GM23248 (cell line): ENCODE data around the gene IPO4. TPM values are rescaled to one million over a fixed set of nuclear protein-coding genes. Genes with fewer than 3 reads are reported as not detected.

ENCODE experiments used
- DNase-seq: peaks from one replicate; pipeline ENCODE4 v3.0.0-alpha.2; 2015
- H2AFZ ChIP-seq: fragments of 200-600 bp; sonication (generic); 2 replicates; pipeline ENCODE4 v1.6.1; 2016; ENCODE audit warnings: antibody characterized with exemption
- H3F3A ChIP-seq: fragments of 200-600 bp; sonication (generic); 2 replicates; pipeline ENCODE4 v1.6.1; 2016; ENCODE audit warnings: mild to moderate bottlenecking, antibody characterized with exemption, mixed run types; ENCODE audit not compliant: insufficient read depth
- H3K27ac ChIP-seq: fragments of 200-600 bp; sonication (generic); 2 replicates; pipeline ENCODE4 v1.5.1; 2016; ENCODE audit warnings: mild to moderate bottlenecking
- H3K27me3 ChIP-seq: fragments of 200-600 bp; sonication (generic); replicated peaks from 2 replicates; pipeline ENCODE4 v1.6.1; 2016; ENCODE audit warnings: mild to moderate bottlenecking; ENCODE audit not compliant: insufficient read depth
- H3K36me3 ChIP-seq: fragments of 200-600 bp; sonication (generic); 2 replicates; pipeline ENCODE4 v1.6.1; 2016; ENCODE audit warnings: low read depth, mild to moderate bottlenecking
- H3K4me1 ChIP-seq: fragments of 200-600 bp; sonication (generic); 2 replicates; pipeline ENCODE4 v1.6.1; 2016; ENCODE audit warnings: mild to moderate bottlenecking; ENCODE audit not compliant: insufficient read depth
- H3K4me2 ChIP-seq: fragments of 200-600 bp; sonication (generic); one replicate; pipeline ENCODE4 v1.6.1; 2016; ENCODE audit warnings: mild to moderate bottlenecking; ENCODE audit not compliant: unreplicated experiment
- H3K4me3 ChIP-seq: fragments of 200-600 bp; sonication (generic); 2 replicates; pipeline ENCODE4 v1.5.1; 2016; ENCODE audit warnings: mild to moderate bottlenecking
- H3K79me2 ChIP-seq: fragments of 200-600 bp; sonication (generic); 2 replicates; pipeline ENCODE4 v1.6.1; 2016; ENCODE audit warnings: mild to moderate bottlenecking; ENCODE audit not compliant: insufficient read depth
- H3K9ac ChIP-seq: fragments of 200-600 bp; sonication (generic); 2 replicates; pipeline ENCODE4 v1.6.1; 2016; ENCODE audit warnings: mild to moderate bottlenecking
- H3K9me2 ChIP-seq: fragments of 200-600 bp; sonication (generic); 2 replicates; pipeline ENCODE4 v1.6.1; 2016; ENCODE audit warnings: mixed run types, mild to moderate bottlenecking, moderate library complexity; ENCODE audit not compliant: insufficient read depth
- H3K9me3 ChIP-seq: fragments of 200-600 bp; sonication (generic); one replicate; pipeline ENCODE4 v1.6.1; 2017; ENCODE audit warnings: low read depth
- H4K20me1 ChIP-seq: fragments of 200-600 bp; sonication (generic); 2 replicates; pipeline ENCODE4 v1.6.0; 2016; ENCODE audit not compliant: insufficient read depth
- EZH2 ChIP-seq: fragments of 200-600 bp; sonication (generic); IDR thresholded peaks from 2 replicates; pipeline ENCODE4 v1.6.1; 2018; ENCODE audit warnings: antibody characterized with exemption, mild to moderate bottlenecking; ENCODE audit not compliant: insufficient read depth, poor library complexity, severe bottlenecking
- EZH2phosphoT487 ChIP-seq: fragments of 200-600 bp; sonication (generic); IDR thresholded peaks from 2 replicates; pipeline ENCODE4 v1.6.1; 2018; ENCODE audit warnings: antibody characterized with exemption, moderate library complexity, mild to moderate bottlenecking, low read depth; ENCODE audit not compliant: insufficient read depth
- WGBS, 2 experiments: methylation state at CpG; one replicate each; pipeline ENCODE4 v1.1.6; 2015 to 2017; ENCODE audit warnings: low lambda C conversion rate in 2 of 2, low coverage in 1 of 2; ENCODE audit errors: missing lambda C conversion rate in 2 of 2; 5-methylcytosine and 5-hydroxymethylcytosine counted together
- in situ Hi-C: fragments of 300-500 bp; cut with MboI; formaldehyde crosslinking; loops from 2 replicates; pipeline ENCODE4 v1.15.0; 2020
- polyA plus RNA-seq: library from polyadenylated mRNA; unstranded; fragments of >200 nt; fragmentation: Nextera tagmentation; extraction: Ambion mirVana; gene quantifications from 2 replicates; pipeline ENCODE4 v1.2.1, GENCODE V29; 2016
- total RNA-seq: library from RNA; depleted of rRNA; stranded (reverse); fragments of >200 nt; shearing (Covaris generic); gene quantifications from 2 replicates; pipeline ENCODE4 v1.2.3, GENCODE V29; 2014

Gene IPO4
- total and polyA plus RNA-seq, 2 experiments from 2014 or later = 33.6 to 58.3 TPM

DNA sequence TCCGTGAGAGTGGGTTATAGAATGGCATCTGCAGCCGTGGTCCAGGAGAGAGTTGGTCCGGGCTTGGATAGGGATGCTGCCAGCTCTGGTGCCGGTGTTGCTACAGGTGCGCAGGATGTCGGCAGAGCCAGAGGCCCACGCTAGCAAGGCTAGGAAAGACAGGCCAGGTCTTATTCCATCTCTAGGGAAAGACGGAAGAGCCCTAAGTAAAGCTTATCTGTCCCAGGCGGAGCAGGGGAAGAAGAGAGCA, 53.1 kb downstream of the IPO4 start:
- H3K27me3 ChIP-seq = no peaks in the 10 kb centered on the region

DNA sequence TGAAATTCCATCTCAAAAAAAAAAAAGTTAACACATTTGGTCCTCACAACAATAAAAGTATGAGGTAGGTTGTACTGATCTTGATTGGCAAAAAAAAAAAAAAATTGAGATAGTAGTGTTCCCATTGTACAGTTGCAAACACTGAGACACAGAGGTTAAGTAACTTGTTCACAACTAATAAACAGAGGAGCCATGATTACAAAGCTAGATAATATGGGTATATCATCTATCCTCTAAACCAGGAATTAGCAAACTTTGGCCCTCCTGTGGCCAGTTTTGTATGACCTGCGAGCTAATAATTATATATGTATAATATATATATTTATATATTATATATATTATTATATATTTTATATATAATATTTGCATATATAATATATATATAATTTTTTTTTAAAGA, 54.9 kb downstream of the IPO4 start:
- no peaks in the 10 kb centered on the region for H4K20me1 ChIP-seq
- H3K9me2 ChIP-seq = no peaks in the 10 kb centered on the region
- H3K27ac ChIP-seq = no peak overlapping the region
- no peak overlapping the region for H2AFZ ChIP-seq
- H3K9me3 ChIP-seq = no peaks in the 10 kb centered on the region
- no peak overlapping the region for H3K9ac ChIP-seq
- no peaks in the 10 kb centered on the region for H3F3A ChIP-seq
- no peak overlapping the region for H3K4me3 ChIP-seq
- H3K79me2 ChIP-seq = peaks cover 25% of the 10 kb centered on the region
- H3K4me1 ChIP-seq = peaks cover 4% of the 10 kb centered on the region; the same call in 1 of the 2 replicates
- H3K27me3 ChIP-seq = no peaks in the 10 kb centered on the region
- peaks cover 8% of the 10 kb centered on the region; the same call in 1 of the 2 replicates for H3K36me3 ChIP-seq
- 100% methylated on average over 1 of the region's 1 CpG for WGBS, 2 experiments
- no peak overlapping the region for H3K4me2 ChIP-seq
- DNase-seq = no peak
- no peak for TF ChIP-seq EZH2phosphoT487
- no peak for TF ChIP-seq EZH2
- in situ Hi-C loops = no loop called here

More for the DNA sequence above, 53.1 kb downstream of the IPO4 start:
- no peak for DNase-seq
- no peak overlapping the region for H3K27ac ChIP-seq
- H3K4me3 ChIP-seq = peak overlapping the region; percentile 90
- H3K36me3 ChIP-seq = peaks cover 12% of the 10 kb centered on the region; the same call in 1 of the 2 replicates
- no peaks in the 10 kb centered on the region for H4K20me1 ChIP-seq
- no peak for TF ChIP-seq EZH2phosphoT487
- no peak for TF ChIP-seq EZH2
- peak overlapping the region; percentile 93 for H3K9ac ChIP-seq
- in situ Hi-C loops = no loop called here
- no peaks in the 10 kb centered on the region for H3K9me3 ChIP-seq
- H2AFZ ChIP-seq = peak overlapping the region; percentile 95
- no peaks in the 10 kb centered on the region; the same call in 1 of the 2 replicates for H3F3A ChIP-seq
- WGBS, 2 experiments = 1 to 2% methylated on average over 9 of the region's 9 CpGs
- H3K79me2 ChIP-seq = peaks cover 41% of the 10 kb centered on the region
- no peaks in the 10 kb centered on the region for H3K9me2 ChIP-seq
- peak overlapping the region; percentile 80 for H3K4me2 ChIP-seq
- peaks cover 12% of the 10 kb centered on the region; the same call in 1 of the 2 replicates for H3K4me1 ChIP-seq

DNA sequence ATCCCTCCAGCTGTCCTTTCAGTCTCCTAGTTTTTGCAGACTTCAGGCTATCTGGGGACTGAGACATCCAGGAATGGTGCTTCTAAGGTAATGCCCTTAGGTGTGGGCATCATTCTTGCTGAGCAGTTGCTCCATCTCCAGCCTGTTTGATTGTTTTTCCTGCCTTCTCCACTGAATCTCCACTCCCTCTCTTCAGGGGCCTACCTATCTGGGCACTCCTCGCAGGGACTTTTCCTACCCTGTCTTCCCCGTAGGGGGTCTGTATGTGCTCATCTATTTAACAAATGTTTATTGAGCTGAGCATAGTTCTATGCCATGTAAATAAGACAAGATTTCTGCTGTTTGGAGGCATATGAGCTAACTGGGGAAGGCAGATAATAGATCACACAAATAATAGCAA, 55.6 kb downstream of the IPO4 start:
- in situ Hi-C loops = no loop called here
- Histone ChIP-seq H3K9me3 (no peaks in the 10 kb centered on the region), H3K27me3 (no peaks in the 10 kb centered on the region), H3K4me3 (no peak overlapping the region), H3K9ac (no peak overlapping the region), H3K9me2 (no peaks in the 10 kb centered on the region), H3F3A (no peaks in the 10 kb centered on the region), H3K79me2 (peaks cover 17% of the 10 kb centered on the region), H3K36me3 (peaks cover under 1% of the 10 kb centered on the region; the same call in 1 of the 2 replicates), H3K4me2 (no peak overlapping the region), H2AFZ (no peak overlapping the region), H3K4me1 (peaks cover 4% of the 10 kb centered on the region; the same call in 1 of the 2 replicates), H3K27ac (no peak overlapping the region), H4K20me1 (no peaks in the 10 kb centered on the region)
- no peak for DNase-seq
- WGBS, 2 experiments = 93 to 98% methylated on average over 2 of the region's 2 CpGs
- TF ChIP-seq EZH2phosphoT487 (no peak), EZH2 (no peak)

DNA sequence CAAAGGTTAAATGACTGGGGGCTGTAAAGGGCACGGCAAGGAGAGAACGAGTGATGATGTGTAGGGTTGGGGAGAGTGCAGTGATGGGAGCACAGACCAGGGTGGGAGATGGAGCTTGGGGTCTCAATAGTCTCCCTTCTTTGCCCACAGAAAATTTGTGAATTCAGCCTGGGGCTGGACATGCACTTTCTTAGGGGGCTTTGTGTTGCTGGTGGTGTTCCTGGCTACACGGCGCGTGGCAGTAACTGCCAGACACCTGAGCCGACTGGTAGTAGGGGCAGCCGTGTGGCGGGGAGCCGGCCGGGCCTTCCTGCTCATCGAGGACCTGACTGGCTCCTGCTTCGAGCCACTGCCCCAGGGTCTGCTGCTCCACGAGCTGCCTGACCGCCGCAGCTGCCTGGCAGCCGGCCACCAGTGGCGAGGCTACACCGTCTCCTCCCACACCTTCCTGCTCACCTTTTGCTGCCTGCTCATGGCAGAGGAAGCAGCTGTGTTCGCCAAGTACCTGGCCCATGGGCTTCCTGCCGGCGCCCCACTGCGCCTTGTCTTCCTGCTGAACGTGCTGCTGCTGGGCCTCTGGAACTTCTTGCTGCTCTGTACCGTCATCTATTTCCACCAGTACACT, 56.4 kb downstream of the IPO4 start:
- 92 to 93% methylated on average over 24 of the region's 24 CpGs for WGBS, 2 experiments
- Histone ChIP-seq H3K4me2 (no peak overlapping the region), H2AFZ (no peak overlapping the region), H3K9me3 (no peaks in the 10 kb centered on the region), H3K4me3 (no peak overlapping the region), H3K36me3 (no peaks in the 10 kb centered on the region), H3K4me1 (peaks cover 4% of the 10 kb centered on the region; the same call in 1 of the 2 replicates), H3F3A (no peaks in the 10 kb centered on the region), H3K79me2 (peaks cover 12% of the 10 kb centered on the region), H3K9ac (no peak overlapping the region), H4K20me1 (no peaks in the 10 kb centered on the region), H3K27me3 (no peaks in the 10 kb centered on the region), H3K27ac (no peak overlapping the region), H3K9me2 (no peaks in the 10 kb centered on the region)
- in situ Hi-C loops = no loop called here
- DNase-seq = no peak
- TF ChIP-seq EZH2 (no peak), EZH2phosphoT487 (no peak)
